DMS 273 (cell line): ENCODE measurements around the gene ANXA10.
"Not testable (repeated sequence)": the region's sequence is repeated elsewhere in the genome, so short reads cannot be mapped to it uniquely, and the experiment has no call there.

Experiments used
- DNase-seq: peaks from one replicate; lab custom pipeline; 2025; ENCODE audit not compliant: unreplicated experiment; lab: John Stamatoyannopoulos, UW

ANXA10 gene

GRCh38 chr4:168154546-168155277 lies 62.4 kb downstream of the ANXA10 start:
- no peak for DNase-seq

DNA sequence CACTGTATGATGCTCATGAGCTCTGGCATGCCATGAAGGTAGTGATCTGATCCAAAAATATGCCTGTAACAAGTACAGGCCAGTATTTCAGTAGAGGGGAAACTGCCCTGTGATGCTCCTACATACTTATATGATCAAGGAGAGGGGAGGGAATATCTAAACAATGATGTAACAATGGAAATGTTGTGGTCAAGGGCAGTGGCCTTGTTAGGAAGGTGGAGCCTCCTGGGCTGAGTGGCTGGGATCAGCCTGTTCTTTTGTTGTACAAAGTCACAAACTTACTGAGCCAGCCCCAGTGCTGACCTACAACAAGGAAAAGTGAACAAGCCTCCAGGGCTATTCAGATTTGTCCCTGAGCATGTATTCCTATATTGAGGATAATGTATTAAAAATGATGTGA lies 70.3 kb downstream of the ANXA10 start:
- no peak for DNase-seq

- no peak for DNase-seq
Observed at GRCh38 chr4:168163106-168163505, 70.8 kb downstream of the ANXA10 start.

DNA sequence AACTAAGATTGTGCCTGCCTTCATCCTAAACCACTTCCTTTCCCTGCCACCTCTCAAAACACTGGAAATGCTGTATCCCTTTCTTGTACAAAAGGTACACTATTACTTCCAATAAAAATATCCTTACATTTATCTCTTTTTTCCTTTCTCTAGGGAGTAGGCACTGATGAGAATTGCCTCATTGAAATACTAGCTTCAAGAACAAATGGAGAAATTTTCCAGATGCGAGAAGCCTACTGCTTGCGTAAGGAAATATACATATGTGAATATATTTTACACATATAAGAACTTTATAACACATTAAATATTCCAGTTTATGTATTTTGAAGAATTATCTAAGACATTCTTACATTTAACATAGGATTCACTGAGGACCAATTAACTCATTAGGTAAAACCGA lies 71.7 kb downstream of the ANXA10 start:
- no peak for DNase-seq

DNA sequence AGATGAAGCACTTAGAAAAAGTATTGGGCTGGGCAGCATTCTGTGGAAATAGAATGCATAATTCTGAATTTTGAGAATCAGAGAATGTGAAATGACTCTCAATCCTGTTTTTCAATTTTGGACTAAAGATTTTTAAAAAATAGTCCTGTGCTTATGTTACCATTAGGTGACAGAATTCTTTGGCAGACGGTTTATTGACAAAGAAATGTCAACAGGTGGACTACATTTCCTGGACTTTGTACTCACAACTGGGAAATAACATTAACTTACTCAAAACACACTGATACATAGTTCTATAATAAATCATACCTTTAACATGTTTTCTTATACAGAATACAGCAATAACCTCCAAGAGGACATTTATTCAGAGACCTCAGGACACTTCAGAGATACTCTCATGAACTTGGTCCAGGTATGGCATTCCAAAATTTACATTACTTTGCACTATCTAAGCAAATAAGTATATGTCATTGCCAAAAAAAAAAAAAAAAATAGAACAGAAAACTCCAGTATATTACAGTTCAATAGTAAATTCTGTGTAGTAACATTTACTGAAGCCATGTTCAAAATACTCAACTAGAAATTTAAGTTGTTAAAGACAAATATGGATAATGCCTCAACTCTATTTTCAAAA lies 72.7 kb downstream of the ANXA10 start:
- DNase-seq = no peak

GRCh38 chr4:168167714-168168284 lies 75.5 kb downstream of the ANXA10 start:
- no peak for DNase-seq

GRCh38 chr4:168174308-168174707 lies 82.0 kb downstream of the ANXA10 start:
- DNase-seq = no peak

DNA sequence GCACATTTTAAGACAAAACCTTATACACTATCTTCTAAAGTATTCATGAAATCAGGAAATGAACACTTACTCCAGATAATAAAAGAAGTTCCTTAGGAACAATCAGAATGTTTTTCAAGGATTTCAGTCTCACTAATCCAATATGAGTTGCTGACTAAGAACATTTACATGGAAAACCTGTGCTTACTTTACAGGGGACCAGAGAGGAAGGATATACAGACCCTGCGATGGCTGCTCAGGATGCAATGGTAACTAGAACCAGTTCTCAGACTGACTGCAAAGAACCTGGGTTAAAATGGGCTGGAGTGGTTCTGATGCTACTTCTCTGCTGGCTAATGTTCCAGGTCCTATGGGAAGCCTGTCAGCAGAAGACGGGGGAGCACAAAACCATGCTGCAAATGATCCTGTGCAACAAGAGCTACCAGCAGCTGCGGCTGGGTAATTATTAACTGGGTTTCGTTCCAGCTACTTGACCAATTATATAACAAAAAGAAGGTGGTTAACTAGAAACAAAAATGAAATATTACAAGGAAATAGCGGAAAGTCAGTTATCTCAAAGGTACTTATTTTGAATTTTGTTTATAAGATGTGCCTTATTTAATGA lies 85.3 kb downstream of the ANXA10 start:
- DNase-seq = no peak

DNA sequence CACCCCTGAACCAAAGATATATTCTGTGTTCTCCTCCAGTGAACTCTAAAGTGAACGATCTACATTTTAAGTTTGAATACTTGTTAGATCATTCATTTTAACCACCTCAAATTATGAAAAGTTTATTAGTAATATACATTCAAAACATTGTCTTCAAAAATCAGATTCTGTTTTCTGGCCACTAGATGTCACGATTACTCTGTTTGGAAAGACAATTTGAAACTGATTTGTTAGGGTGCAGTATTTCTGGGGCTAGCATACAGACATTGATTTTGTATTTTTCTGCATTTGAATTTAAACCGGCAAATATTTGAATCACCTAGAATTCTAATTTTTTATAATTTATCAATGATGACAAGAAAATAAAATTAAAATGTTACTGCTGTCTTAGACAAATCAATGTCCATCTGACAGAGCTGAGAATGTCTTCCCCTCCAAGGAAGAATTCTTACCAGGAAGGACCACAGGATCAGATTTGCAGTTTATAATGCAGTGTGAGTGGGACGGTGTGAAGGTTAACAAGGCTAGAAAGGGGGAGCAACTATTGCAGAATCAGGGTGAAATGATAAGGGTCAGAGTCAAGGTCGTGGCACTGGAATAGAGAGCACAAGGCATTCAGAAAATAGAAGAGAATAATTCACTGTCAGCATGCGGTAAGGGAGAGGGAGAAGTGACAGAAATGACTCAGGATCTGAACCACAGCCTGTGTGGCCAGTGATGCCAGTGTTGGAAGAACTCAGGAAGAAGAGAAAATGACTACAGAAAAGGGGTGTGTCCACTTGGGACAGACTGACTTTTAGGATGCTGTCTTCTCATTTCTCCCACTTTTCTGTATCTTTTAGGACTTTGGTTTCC lies 91.6 kb downstream of the ANXA10 start:
- peak; percentile 47 for DNase-seq

DNA sequence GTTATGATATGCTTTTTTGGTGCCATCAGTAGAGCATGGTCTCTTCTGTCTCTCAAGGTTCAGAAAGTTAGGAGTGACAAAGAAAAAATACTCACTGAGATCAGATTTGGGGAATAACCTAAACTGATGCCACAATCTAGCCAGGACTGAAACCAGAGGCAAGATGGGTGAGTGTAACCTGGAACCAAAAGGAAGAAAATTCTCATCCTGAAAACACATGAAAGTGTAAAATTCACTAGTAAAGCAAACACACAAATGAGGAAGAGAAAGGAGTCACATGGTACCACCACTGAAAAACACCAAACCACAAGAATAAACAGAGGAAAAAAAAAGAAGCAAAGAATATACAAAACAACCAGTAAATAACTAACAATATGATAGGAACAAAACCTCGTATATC lies 96.4 kb downstream of the ANXA10 start:
- no peak for DNase-seq

GRCh38 chr4:168197926-168198325 lies 105.6 kb downstream of the ANXA10 start:
- DNase-seq = no peak

DNA sequence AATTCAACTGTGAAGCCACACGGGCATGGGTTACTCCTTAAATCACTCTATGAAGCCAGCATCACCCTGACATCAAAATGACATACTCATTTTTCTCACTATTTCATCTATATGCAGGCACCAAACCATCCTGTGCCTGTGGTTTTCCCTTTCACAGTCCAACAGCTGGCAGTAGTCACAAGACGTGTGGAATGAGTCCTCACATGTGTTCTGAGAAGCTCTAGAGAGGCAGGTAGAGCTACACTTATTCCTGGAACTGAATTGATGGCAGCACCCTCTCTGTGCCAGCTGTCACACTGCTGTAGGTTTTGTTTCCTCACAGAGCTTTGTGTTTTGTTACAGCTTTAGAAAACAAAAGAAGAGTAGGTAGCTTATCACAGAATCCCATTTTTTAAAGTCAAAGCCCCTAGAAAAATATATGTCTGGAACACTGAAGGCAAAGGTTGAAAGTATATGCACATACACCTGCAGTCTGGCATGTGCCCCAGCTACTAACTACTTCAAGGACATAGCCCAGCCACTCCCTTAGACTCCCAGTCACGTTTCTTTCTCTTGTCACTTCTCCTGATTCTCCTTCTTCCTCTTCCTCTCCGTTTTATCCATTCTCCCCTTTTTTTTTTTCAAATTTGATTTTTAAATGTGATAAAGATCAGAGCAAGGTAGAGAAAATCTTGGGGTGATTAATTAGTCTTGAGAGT lies 107.1 kb downstream of the ANXA10 start:
- peak; percentile 34 for DNase-seq

- no peak for DNase-seq
Observed at GRCh38 chr4:168200685-168201084, 108.3 kb downstream of the ANXA10 start.

DNA sequence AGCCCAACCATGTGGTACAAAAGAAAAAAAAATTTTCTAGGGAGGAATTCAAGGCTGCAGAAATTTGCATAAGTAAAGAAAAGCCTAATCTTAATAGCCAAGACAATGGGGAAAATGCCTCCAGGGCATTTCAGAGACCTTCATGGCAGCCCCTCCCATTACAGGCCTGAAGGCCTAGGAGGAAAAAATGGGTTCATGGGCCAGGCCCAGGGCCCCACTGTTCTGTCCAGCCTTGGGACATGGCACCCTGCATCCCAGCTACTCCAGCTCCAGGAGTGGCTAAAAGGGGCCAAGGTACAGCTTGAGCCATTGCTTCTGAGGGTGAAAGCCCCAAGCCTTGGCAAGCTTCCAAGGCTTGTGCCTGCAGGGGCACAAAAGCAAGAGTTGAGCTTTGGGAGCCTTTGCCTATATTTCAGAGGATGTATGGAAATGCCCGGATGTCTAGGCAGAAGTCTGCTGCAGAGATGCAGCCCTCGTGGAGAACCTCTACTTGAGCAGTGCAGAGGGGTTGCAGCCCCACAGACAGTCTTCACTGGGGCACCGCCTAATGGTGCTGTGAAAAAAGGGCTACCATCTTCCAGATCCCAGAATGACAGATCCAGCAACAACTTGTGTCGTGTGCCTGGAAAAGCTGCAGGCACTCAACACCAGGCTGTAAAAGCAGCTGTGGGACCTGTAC lies 111.0 kb downstream of the ANXA10 start:
- DNase-seq = peak; percentile 5

GRCh38 chr4:168208957-168209614 lies 116.7 kb downstream of the ANXA10 start:
- no peak for DNase-seq

DNA sequence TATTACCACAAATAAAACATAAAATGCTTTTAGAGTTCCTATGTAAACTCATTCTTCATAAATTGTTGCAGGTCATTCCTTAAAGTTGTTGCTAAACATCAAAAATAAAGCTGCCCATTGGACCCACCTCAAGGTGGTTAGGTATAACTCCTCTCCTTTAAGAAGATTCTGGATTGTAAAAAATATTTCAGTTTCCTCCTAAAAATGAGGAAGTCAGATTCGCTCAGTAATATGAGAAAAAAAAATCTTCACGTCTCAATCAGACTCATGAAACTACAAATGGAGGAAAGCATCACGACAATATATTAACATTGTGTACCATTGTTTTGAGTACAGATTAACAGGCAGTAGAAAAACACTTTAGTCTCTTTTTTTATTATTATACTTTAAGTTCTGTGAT lies 120.3 kb downstream of the ANXA10 start:
- DNase-seq = no peak

- not testable (repeated sequence) for DNase-seq
Observed at GRCh38 chr4:168213511-168213910, 121.2 kb downstream of the ANXA10 start.

DNA sequence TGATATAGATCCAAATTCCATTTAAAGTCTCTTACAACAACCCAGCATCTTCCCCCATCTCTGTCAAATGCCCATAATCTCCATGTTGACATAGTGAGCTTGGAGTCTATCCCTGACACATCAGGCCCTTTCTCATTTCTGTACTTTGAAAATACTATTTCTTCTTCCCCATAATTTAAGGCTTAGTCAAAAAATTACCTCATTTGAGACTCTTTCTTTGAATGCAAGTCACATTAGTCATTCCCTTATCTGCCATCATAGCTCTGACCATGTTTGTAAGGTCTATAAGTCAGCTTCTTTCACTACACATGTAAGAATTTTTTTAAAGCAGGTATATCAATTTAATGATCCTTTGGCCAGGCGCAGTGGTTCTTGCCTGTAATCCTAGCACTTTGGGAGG lies 126.3 kb downstream of the ANXA10 start:
- no peak for DNase-seq

DNA sequence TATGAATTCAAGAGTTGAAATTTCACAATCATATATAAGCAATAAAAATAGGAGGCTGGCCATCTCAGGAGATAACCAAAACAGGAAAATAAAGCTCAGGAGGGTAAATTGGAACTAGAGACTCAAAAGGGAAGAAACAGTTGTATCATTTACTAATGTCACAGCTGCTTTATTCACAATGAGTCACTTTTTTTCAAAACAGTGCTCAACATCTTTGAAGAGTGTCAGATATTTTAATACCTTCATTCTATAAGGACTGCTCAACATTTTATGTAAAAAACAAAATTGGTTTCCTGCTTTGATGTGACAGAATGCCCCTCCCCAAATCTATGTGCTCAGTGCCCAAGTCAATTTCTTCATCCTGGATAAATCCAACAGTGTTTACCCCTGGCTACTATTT lies 128.6 kb downstream of the ANXA10 start:
- DNase-seq = no peak
